GM10847 (cell line): Measurements from ENCODE around the gene PDCD2L.

Experiments used
- POLR2A ChIP-seq: IDR thresholded peaks from 2 replicates; pipeline ENCODE4 v1.6.1; 2011; ENCODE audit not compliant: insufficient read length; ENCODE audit errors: extremely low read depth

PDCD2L gene

GRCh38 chr19:34430738-34431625 lies 26.8 kb downstream of the PDCD2L start:
- TF ChIP-seq POLR2A: no peak

GRCh38 chr19:34431681-34432402 lies 27.6 kb downstream of the PDCD2L start:
- TF ChIP-seq POLR2A: no peak

GRCh38 chr19:34432797-34433196 lies 28.6 kb downstream of the PDCD2L start:
- no peak for TF ChIP-seq POLR2A

GRCh38 chr19:34436716-34437115 lies 32.5 kb downstream of the PDCD2L start:
- no peak for TF ChIP-seq POLR2A

- TF ChIP-seq POLR2A: no peak
Observed at GRCh38 chr19:34448191-34448590, 44.0 kb downstream of the PDCD2L start.

- no peak for TF ChIP-seq POLR2A
Observed at GRCh38 chr19:34452723-34453122, 48.5 kb downstream of the PDCD2L start.

- no peak for TF ChIP-seq POLR2A
Observed at GRCh38 chr19:34454091-34454490, 49.9 kb downstream of the PDCD2L start.

GRCh38 chr19:34454685-34455084 lies 50.5 kb downstream of the PDCD2L start:
- no peak for TF ChIP-seq POLR2A

GRCh38 chr19:34457446-34457845 lies 53.2 kb downstream of the PDCD2L start:
- no peak for TF ChIP-seq POLR2A

- no peak for TF ChIP-seq POLR2A
Observed at GRCh38 chr19:34458677-34459076, 54.5 kb downstream of the PDCD2L start.

GRCh38 chr19:34459614-34460013 lies 55.4 kb downstream of the PDCD2L start:
- no peak for TF ChIP-seq POLR2A

- no peak for TF ChIP-seq POLR2A
Observed at GRCh38 chr19:34461375-34462100, 57.3 kb downstream of the PDCD2L start.

GRCh38 chr19:34468409-34468808 lies 64.2 kb downstream of the PDCD2L start:
- no peak for TF ChIP-seq POLR2A

- no peak for TF ChIP-seq POLR2A
Observed at GRCh38 chr19:34471906-34472700, 67.9 kb downstream of the PDCD2L start.
